GM19035 (cell line): ENCODE data around the gene TTC27.
"Not testable (repeated sequence)": the region's sequence is repeated elsewhere in the genome, so short reads cannot be mapped to it uniquely, and the experiment has no call there.

Experiments used
- ATAC-seq: cut with Tn5 transposase; IDR thresholded peaks from one replicate; pipeline ENCODE4 v1.9.1; 2021; ENCODE audit not compliant: unreplicated experiment

The TTC27 gene

DNA sequence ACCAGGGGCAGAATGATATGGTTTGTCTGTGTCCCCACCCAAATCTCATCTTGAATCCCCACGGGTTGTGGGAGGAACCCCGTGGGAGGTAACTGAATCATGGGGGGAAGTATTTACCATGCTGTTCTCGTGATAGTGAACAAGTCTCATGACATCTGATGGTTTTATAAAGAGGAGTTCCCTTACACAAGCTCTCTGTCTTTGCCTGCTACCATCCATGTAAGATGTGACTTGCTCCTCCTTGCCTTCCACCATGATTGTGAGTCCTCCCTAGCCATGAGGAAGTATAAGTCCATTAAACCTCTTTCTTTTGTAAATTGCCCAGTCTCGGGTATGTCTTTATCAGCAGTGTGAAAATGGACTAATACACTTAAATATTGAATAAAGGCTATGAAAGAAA lies 218.4 kb downstream of the TTC27 start:
- not testable (repeated sequence) for ATAC-seq

DNA sequence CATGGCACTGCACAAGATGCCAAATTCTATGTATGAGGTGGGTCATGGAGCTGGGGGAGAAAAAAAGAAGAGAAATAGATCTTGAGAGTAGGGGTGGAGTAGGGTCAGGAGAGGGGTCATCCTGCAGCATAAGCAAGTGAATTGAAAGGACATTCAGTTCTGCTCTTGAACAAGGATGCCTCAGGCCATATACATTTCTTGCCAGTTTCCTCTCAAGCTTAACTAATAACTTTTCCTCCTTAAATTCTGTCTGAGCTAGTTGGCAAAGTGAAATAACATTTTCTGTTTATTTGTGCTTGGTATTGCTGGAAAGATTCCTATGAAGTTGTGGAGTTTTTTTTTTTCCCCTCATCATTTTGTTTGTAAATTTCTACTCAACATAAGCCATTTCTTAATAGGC lies 219.9 kb downstream of the TTC27 start:
- no peak for ATAC-seq

GRCh38 chr2:32849456-32850194 lies 221.8 kb downstream of the TTC27 start:
- ATAC-seq = no peak

DNA sequence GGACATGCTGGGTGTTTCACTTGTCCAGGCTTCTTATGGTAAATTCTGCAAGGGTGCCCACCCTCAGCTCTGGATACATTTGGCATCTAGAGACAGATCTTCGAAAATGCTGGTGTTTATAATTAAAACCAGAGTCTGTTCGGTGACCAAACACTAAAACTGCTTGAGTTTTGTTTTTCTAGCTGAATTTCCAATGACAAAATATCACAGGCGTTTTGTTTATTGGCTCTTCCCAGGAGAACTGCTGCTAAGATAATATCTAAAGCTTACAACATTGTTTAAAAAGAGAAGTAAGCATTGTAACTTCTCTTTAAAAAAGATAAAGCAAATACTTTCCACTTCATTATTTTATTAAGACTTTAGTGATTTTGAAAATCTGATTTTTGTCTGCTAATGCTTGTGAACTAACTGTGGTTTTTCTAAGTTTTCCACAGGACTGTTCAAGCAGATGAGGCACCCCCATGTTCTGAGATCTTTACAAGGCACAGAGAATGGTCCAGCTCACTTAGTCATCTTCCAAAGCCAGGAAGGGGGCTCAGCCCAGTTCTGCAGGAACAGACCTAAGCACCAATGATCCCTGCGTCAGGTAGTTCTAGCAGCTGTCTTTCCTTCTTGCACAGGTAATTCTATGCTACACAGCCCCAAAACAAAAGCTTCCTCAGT lies 224.1 kb downstream of the TTC27 start:
- no peak for ATAC-seq

- ATAC-seq = no peak
Measured at GRCh38 chr2:32852856-32853255, 225.0 kb downstream of the TTC27 start.

DNA sequence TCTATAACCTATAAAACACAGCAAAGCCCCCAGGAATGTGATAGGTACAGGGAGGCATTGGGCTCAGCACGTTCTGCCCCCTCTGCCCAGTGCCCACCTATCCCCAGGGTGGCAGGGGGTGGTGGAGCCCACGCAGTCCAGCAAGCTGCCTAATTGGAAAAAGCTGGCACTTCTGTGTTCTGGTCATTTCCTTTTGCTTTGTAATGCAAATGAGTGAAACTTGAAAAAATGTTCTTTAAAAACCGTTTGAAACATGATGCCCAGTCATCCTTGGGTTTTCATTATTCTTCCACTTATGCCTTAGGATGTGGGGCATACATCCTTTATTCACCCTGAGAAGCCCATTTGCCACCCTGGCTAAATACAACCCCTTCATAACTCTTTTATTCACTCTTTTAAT lies 229.0 kb downstream of the TTC27 start:
- ATAC-seq = no peak

DNA sequence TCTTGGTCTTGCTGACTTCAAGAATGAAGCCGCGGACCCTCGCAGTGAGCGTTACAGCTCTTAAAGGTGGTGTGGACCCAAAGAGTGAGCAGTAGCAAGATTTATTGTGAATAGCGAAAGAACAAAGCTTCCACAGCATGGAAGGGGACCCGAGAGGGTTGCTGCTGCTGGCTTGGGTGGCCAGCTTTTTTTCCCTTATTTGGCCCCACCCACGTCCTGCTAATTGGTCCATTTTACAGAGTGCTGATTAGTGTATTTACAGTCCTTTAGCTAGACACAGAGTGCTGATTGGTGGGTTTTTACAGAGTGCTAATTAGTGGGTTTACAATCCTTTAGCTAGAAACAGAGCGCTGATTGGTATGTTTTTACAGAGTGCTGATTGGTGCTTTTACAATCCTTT lies 230.9 kb downstream of the TTC27 start:
- ATAC-seq = no peak

- ATAC-seq = no peak
Measured at GRCh38 chr2:32860385-32860784, 232.5 kb downstream of the TTC27 start.

GRCh38 chr2:32862269-32863055 lies 234.6 kb downstream of the TTC27 start:
- ATAC-seq = no peak

- no peak for ATAC-seq
Measured at GRCh38 chr2:32863326-32863725, 235.5 kb downstream of the TTC27 start.

GRCh38 chr2:32863803-32864202 lies 236.0 kb downstream of the TTC27 start:
- no peak for ATAC-seq

DNA sequence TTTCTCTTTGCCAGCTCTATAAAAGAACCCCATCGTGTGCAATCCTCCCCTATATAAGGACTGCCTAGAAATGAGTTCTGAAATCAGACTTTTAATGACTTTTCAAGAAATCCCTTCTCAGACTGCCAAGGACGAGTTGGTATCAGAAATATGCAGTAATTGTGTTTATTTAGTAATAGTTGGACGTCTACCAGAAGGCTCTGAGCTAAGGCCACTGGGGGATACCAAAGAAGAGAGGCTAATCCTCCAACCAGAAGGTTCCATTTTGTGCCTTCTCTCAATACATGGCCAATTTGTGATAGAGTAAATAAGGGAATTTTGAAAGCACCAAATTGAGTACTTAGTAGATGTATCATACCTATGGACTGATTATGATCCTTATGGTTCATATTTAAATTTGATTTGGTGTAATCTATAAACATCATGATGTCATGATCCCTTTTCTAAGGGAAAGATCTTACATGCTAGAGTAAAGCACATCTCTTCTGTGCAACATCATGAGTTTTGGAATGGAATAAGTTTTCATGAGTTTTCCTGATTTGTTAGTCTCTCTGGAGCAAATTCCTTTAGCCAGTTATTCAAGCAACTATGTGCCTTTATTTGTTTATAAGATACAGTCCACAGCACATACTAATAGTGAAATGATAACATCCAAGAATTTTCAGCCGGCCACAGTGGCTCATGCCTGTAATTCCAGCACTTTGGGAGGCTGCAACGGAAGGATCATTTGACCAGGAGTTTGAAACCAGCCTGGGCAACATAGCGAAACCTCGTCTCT lies 236.7 kb downstream of the TTC27 start:
- ATAC-seq = no peak

- ATAC-seq = no peak
Measured at GRCh38 chr2:32865399-32866068, 237.7 kb downstream of the TTC27 start.

- not testable (repeated sequence) for ATAC-seq
Measured at GRCh38 chr2:32866462-32866861, 238.6 kb downstream of the TTC27 start.
